Immature natural killer cell (primary cell): ENCODE data around the gene PTPRM. TPM values are rescaled to one million over a fixed set of nuclear protein-coding genes. Genes with fewer than 3 reads are reported as not detected.

ENCODE experiments used
- DNase-seq, 3 donors: peaks; one replicate each; pipeline ENCODE4 v3.0.0; 2022; ENCODE audit warnings: mixed read lengths in 1 of 3
- H3K27ac Mint-ChIP-seq, 6 donors: one replicate each; pipeline ENCODE4 v1.8.0; 2020; ENCODE audit warnings: mixed read lengths in 6 of 6, mild to moderate bottlenecking in 5 of 6, inconsistent platforms in 4 of 6, moderate library complexity in 3 of 6
- H3K27me3 Mint-ChIP-seq, 3 donors: one replicate each; pipeline ENCODE4 v1.8.0; 2020 to 2021; ENCODE audit warnings: low read depth in 3 of 3, mild to moderate bottlenecking in 3 of 3, mixed read lengths in 3 of 3, moderate library complexity in 3 of 3, inconsistent platforms in 1 of 3
- H3K36me3 Mint-ChIP-seq, 3 donors: one replicate each; pipeline ENCODE4 v1.8.0; 2020; ENCODE audit warnings: mixed read lengths in 3 of 3, inconsistent platforms in 2 of 3, mild to moderate bottlenecking in 2 of 3
- H3K4me1 Mint-ChIP-seq, 2 donors: one replicate each; pipeline ENCODE4 v1.8.0; 2020; ENCODE audit warnings: inconsistent platforms in 2 of 2, mild to moderate bottlenecking in 2 of 2, mixed read lengths in 2 of 2, moderate library complexity in 1 of 2
- H3K4me3 Mint-ChIP-seq, 5 donors: one replicate each; pipeline ENCODE4 v1.8.0; 2020; ENCODE audit warnings: mild to moderate bottlenecking in 5 of 5, mixed read lengths in 5 of 5, inconsistent platforms in 3 of 5, moderate library complexity in 3 of 5
- H3K9me3 Mint-ChIP-seq, 6 donors: one replicate each; pipeline ENCODE4 v1.8.0; 2020; ENCODE audit warnings: mild to moderate bottlenecking in 6 of 6, mixed read lengths in 6 of 6, inconsistent platforms in 4 of 6, moderate library complexity in 3 of 6
- polyA plus RNA-seq, 3 donors: library from polyadenylated mRNA; unstranded; fragments of 300-500 nt; fragmentation: Illumina TruSeq; gene quantifications; one replicate each; pipeline ENCODE4 v1.2.3, GENCODE V29; 2021

PTPRM gene
- polyA plus RNA-seq, 3 donors from 2014 or later, result 1.3 to 9.7 (median 3.2) TPM

GRCh38 chr18:7615840-7616239, 48.7 kb downstream of the PTPRM start:
- no peaks in the 10 kb centered on the region for H3K36me3 Mint-ChIP-seq
- H3K27ac Mint-ChIP-seq, result no peak overlapping the region
- H3K4me1 Mint-ChIP-seq, result no peaks in the 10 kb centered on the region
- H3K27me3 Mint-ChIP-seq, result peaks cover 1 to 7% (median 3%) of the 10 kb centered on the region in 3 donors
- H3K9me3 Mint-ChIP-seq, result peaks cover 0 to 3% (median 0%) of the 10 kb centered on the region in 6 donors
- no peak overlapping the region for H3K4me3 Mint-ChIP-seq
- no peak for DNase-seq

GRCh38 chr18:7616661-7617060, 49.5 kb downstream of the PTPRM start:
- Mint-ChIP-seq H3K27ac (no peak overlapping the region), H3K4me1 (no peaks in the 10 kb centered on the region), H3K36me3 (no peaks in the 10 kb centered on the region), H3K4me3 (no peak overlapping the region), H3K27me3 (peaks cover 1 to 7% (median 3%) of the 10 kb centered on the region in 3 donors), H3K9me3 (peaks cover 0 to 4% (median 0%) of the 10 kb centered on the region in 6 donors)
- no peak for DNase-seq

- Mint-ChIP-seq H3K4me1 (no peaks in the 10 kb centered on the region), H3K9me3 (peaks cover 0 to 2% (median 0%) of the 10 kb centered on the region in 6 donors), H3K4me3 (no peak overlapping the region), H3K27me3 (peaks cover 1 to 7% (median 3%) of the 10 kb centered on the region in 3 donors), H3K36me3 (no peaks in the 10 kb centered on the region), H3K27ac (no peak overlapping the region)
- no peak for DNase-seq
Measured at GRCh38 chr18:7617738-7618422, 50.8 kb downstream of the PTPRM start.

- Mint-ChIP-seq H3K27ac (no peak overlapping the region), H3K4me3 (no peak overlapping the region)
- DNase-seq, result no peak
Measured at GRCh38 chr18:7618891-7619442, 51.9 kb downstream of the PTPRM start.

GRCh38 chr18:7619676-7620075, 52.6 kb downstream of the PTPRM start:
- Mint-ChIP-seq H3K27ac (no peak overlapping the region), H3K4me1 (no peaks in the 10 kb centered on the region), H3K4me3 (no peak overlapping the region), H3K9me3 (peaks cover 0 to 2% (median 0%) of the 10 kb centered on the region in 6 donors), H3K36me3 (no peaks in the 10 kb centered on the region), H3K27me3 (peaks cover 1 to 6% (median 3%) of the 10 kb centered on the region in 3 donors)
- no peak for DNase-seq

More at GRCh38 chr18:7618891-7619442, 51.9 kb downstream of the PTPRM start:
- Mint-ChIP-seq H3K9me3 (peaks cover 0 to 2% (median 0%) of the 10 kb centered on the region in 6 donors), H3K27me3 (peaks cover 1 to 6% (median 3%) of the 10 kb centered on the region in 3 donors), H3K4me1 (no peaks in the 10 kb centered on the region), H3K36me3 (no peaks in the 10 kb centered on the region)

GRCh38 chr18:7622721-7623120, 55.6 kb downstream of the PTPRM start:
- Mint-ChIP-seq H3K36me3 (no peaks in the 10 kb centered on the region), H3K27ac (no peak overlapping the region), H3K9me3 (peaks cover 0 to 5% (median 0%) of the 10 kb centered on the region in 6 donors), H3K27me3 (peaks cover 1 to 6% (median 3%) of the 10 kb centered on the region in 3 donors), H3K4me1 (no peaks in the 10 kb centered on the region), H3K4me3 (no peak overlapping the region)
- no peak for DNase-seq

GRCh38 chr18:7623681-7624080, 56.6 kb downstream of the PTPRM start:
- H3K4me1 Mint-ChIP-seq, result no peaks in the 10 kb centered on the region
- no peak overlapping the region for H3K4me3 Mint-ChIP-seq
- no peak overlapping the region for H3K27ac Mint-ChIP-seq
- H3K36me3 Mint-ChIP-seq, result no peaks in the 10 kb centered on the region
- peaks cover 0 to 6% (median under 1%) of the 10 kb centered on the region in 3 donors for H3K27me3 Mint-ChIP-seq
- peaks cover 0 to 5% (median 0%) of the 10 kb centered on the region in 6 donors for H3K9me3 Mint-ChIP-seq
- no peak for DNase-seq

- H3K36me3 Mint-ChIP-seq, result no peaks in the 10 kb centered on the region
- no peak for DNase-seq
- no peak overlapping the region for H3K27ac Mint-ChIP-seq
- no peak overlapping the region for H3K4me3 Mint-ChIP-seq
- H3K9me3 Mint-ChIP-seq, result peaks cover 0 to 5% (median 0%) of the 10 kb centered on the region in 6 donors
- no peaks in the 10 kb centered on the region for H3K4me1 Mint-ChIP-seq
- peaks cover 0 to 7% (median 0%) of the 10 kb centered on the region in 3 donors for H3K27me3 Mint-ChIP-seq
Measured at GRCh38 chr18:7624697-7625096, 57.6 kb downstream of the PTPRM start.

GRCh38 chr18:7626175-7626921, 59.2 kb downstream of the PTPRM start:
- Mint-ChIP-seq H3K9me3 (peaks cover 0 to 3% (median 0%) of the 10 kb centered on the region in 6 donors), H3K4me1 (no peaks in the 10 kb centered on the region), H3K27ac (no peak overlapping the region), H3K4me3 (no peak overlapping the region), H3K36me3 (no peaks in the 10 kb centered on the region), H3K27me3 (peaks cover 2 to 10% (median 3%) of the 10 kb centered on the region in 3 donors)
- DNase-seq, result no peak

GRCh38 chr18:7626922-7627440, 59.9 kb downstream of the PTPRM start:
- no peaks in the 10 kb centered on the region for H3K36me3 Mint-ChIP-seq
- H3K27me3 Mint-ChIP-seq, result peaks cover 2 to 10% (median 3%) of the 10 kb centered on the region in 3 donors
- no peak for DNase-seq
- H3K9me3 Mint-ChIP-seq, result peaks cover 0 to 3% (median 0%) of the 10 kb centered on the region in 6 donors
- H3K27ac Mint-ChIP-seq, result peak overlapping the region in 1 of 6 donors; percentile 10
- no peak overlapping the region for H3K4me3 Mint-ChIP-seq
- no peaks in the 10 kb centered on the region for H3K4me1 Mint-ChIP-seq

- Mint-ChIP-seq H3K36me3 (no peaks in the 10 kb centered on the region), H3K27me3 (peaks cover 2 to 8% (median 3%) of the 10 kb centered on the region in 3 donors), H3K9me3 (peaks cover 0 to 5% (median under 1%) of the 10 kb centered on the region in 6 donors), H3K4me1 (no peaks in the 10 kb centered on the region), H3K27ac (no peak overlapping the region), H3K4me3 (no peak overlapping the region)
- no peak for DNase-seq
Measured at GRCh38 chr18:7629416-7629815, 62.3 kb downstream of the PTPRM start.

- H3K36me3 Mint-ChIP-seq, result no peaks in the 10 kb centered on the region
- no peaks in the 10 kb centered on the region for H3K4me1 Mint-ChIP-seq
- H3K4me3 Mint-ChIP-seq, result no peak overlapping the region
- H3K9me3 Mint-ChIP-seq, result peaks cover 0 to 5% (median 2%) of the 10 kb centered on the region in 6 donors
- H3K27ac Mint-ChIP-seq, result no peak overlapping the region
- no peak for DNase-seq
- H3K27me3 Mint-ChIP-seq, result peaks cover 2 to 8% (median 3%) of the 10 kb centered on the region in 3 donors
Measured at GRCh38 chr18:7630731-7631442, 63.8 kb downstream of the PTPRM start.
